ENCODE results near the gene RBFOX1.

The RBFOX1 gene

GRCh38 chr16:7440886-7441400 is 108.3 kb downstream of the RBFOX1 start:
- H3K4me3 ChIP-seq (ENCODE audit: low read length, poor library complexity, severe bottlenecking) = no peak overlapping the region
- no peaks in the 10 kb centered on the region for H3K4me1 ChIP-seq (ENCODE audit: insufficient read depth, low read length, poor library complexity, severe bottlenecking)
- no peak overlapping the region for H2AFZ ChIP-seq (ENCODE audit: low read length)
- H3K79me2 ChIP-seq (ENCODE audit: insufficient read depth, low read length) = no peaks in the 10 kb centered on the region
- H3K9me2 ChIP-seq (replicated peaks; ENCODE audit: low read depth, low read length) = no peaks in the 10 kb centered on the region
- no peaks in the 10 kb centered on the region for H4K20me1 ChIP-seq (ENCODE audit: insufficient read depth, low read length, poor library complexity, severe bottlenecking)
- H3K9ac ChIP-seq (ENCODE audit: low read depth, low read length, poor library complexity, severe bottlenecking) = no peak overlapping the region
- H3K4me2 ChIP-seq (ENCODE audit: low read depth, low read length, poor library complexity, severe bottlenecking) = no peak overlapping the region
- no peaks in the 10 kb centered on the region for H3F3A ChIP-seq (ENCODE audit: low read depth)
- no peaks in the 10 kb centered on the region for H3K9me3 ChIP-seq (ENCODE audit: insufficient read depth, low read depth, low read length)
- TF ChIP-seq EZH2phosphoT487 (IDR thresholded peaks at IDR 0.05; ENCODE audit: borderline replicate concordance) (no peak), CTCF (conservative IDR thresholded peaks at IDR 0.05; ENCODE audit: low read length) (no peak)
- no peaks in the 10 kb centered on the region for H3K27me3 ChIP-seq (ENCODE audit: insufficient read depth, low read length, poor library complexity, severe bottlenecking)
- no peaks in the 10 kb centered on the region for H3K36me3 ChIP-seq (ENCODE audit: insufficient read depth, low read length)

GRCh38 chr16:7442050-7442449 is 109.4 kb downstream of the RBFOX1 start:
- Histone ChIP-seq H2AFZ (ENCODE audit: low read length) (no peak overlapping the region), H3K4me2 (ENCODE audit: low read depth, low read length, poor library complexity, severe bottlenecking) (no peak overlapping the region), H3K79me2 (ENCODE audit: insufficient read depth, low read length) (no peaks in the 10 kb centered on the region), H4K20me1 (ENCODE audit: insufficient read depth, low read length, poor library complexity, severe bottlenecking) (no peaks in the 10 kb centered on the region), H3K4me3 (ENCODE audit: low read length, poor library complexity, severe bottlenecking) (no peak overlapping the region), H3K9me2 (replicated peaks; ENCODE audit: low read depth, low read length) (no peaks in the 10 kb centered on the region), H3K27me3 (ENCODE audit: insufficient read depth, low read length, poor library complexity, severe bottlenecking) (no peaks in the 10 kb centered on the region), H3K4me1 (ENCODE audit: insufficient read depth, low read length, poor library complexity, severe bottlenecking) (no peaks in the 10 kb centered on the region), H3F3A (ENCODE audit: low read depth) (no peaks in the 10 kb centered on the region), H3K9ac (ENCODE audit: low read depth, low read length, poor library complexity, severe bottlenecking) (no peak overlapping the region), H3K36me3 (ENCODE audit: insufficient read depth, low read length) (no peaks in the 10 kb centered on the region), H3K9me3 (ENCODE audit: insufficient read depth, low read depth, low read length) (no peaks in the 10 kb centered on the region)
- TF ChIP-seq EZH2phosphoT487 (IDR thresholded peaks at IDR 0.05; ENCODE audit: borderline replicate concordance) (no peak), CTCF (conservative IDR thresholded peaks at IDR 0.05; ENCODE audit: low read length) (no peak)

- no peaks in the 10 kb centered on the region for H3F3A ChIP-seq (ENCODE audit: low read depth)
- H3K4me1 ChIP-seq (ENCODE audit: insufficient read depth, low read length, poor library complexity, severe bottlenecking) = no peaks in the 10 kb centered on the region
- H3K9me2 ChIP-seq (replicated peaks; ENCODE audit: low read depth, low read length) = no peaks in the 10 kb centered on the region
- H3K36me3 ChIP-seq (ENCODE audit: insufficient read depth, low read length) = no peaks in the 10 kb centered on the region
- H3K9ac ChIP-seq (ENCODE audit: low read depth, low read length, poor library complexity, severe bottlenecking) = no peak overlapping the region
- H4K20me1 ChIP-seq (ENCODE audit: insufficient read depth, low read length, poor library complexity, severe bottlenecking) = no peaks in the 10 kb centered on the region
- H3K79me2 ChIP-seq (ENCODE audit: insufficient read depth, low read length) = no peaks in the 10 kb centered on the region
- no peak overlapping the region for H2AFZ ChIP-seq (ENCODE audit: low read length)
- H3K27me3 ChIP-seq (ENCODE audit: insufficient read depth, low read length, poor library complexity, severe bottlenecking) = no peaks in the 10 kb centered on the region
- H3K9me3 ChIP-seq (ENCODE audit: insufficient read depth, low read depth, low read length) = no peaks in the 10 kb centered on the region
- no peak for TF ChIP-seq EZH2phosphoT487 (IDR thresholded peaks at IDR 0.05; ENCODE audit: borderline replicate concordance)
- TF ChIP-seq CTCF (conservative IDR thresholded peaks at IDR 0.05; ENCODE audit: low read length) = no peak
- no peak overlapping the region for H3K4me3 ChIP-seq (ENCODE audit: low read length, poor library complexity, severe bottlenecking)
- no peak overlapping the region for H3K4me2 ChIP-seq (ENCODE audit: low read depth, low read length, poor library complexity, severe bottlenecking)
Measured at GRCh38 chr16:7443142-7443541, 110.5 kb downstream of the RBFOX1 start.
